ENCODE data around the gene NUTF2.

GRCh38 chr16:67848118-67848517, 1.4 kb downstream of the NUTF2 start:
- no peak for TF ChIP-seq CTCF (IDR thresholded peaks at IDR 0.05)
- no peak for TF ChIP-seq POLR2A (IDR thresholded peaks at IDR 0.05)

Data from lower leg skin (tissue), 3 donors.